ENCODE data around the gene CAPZA1.

DNA sequence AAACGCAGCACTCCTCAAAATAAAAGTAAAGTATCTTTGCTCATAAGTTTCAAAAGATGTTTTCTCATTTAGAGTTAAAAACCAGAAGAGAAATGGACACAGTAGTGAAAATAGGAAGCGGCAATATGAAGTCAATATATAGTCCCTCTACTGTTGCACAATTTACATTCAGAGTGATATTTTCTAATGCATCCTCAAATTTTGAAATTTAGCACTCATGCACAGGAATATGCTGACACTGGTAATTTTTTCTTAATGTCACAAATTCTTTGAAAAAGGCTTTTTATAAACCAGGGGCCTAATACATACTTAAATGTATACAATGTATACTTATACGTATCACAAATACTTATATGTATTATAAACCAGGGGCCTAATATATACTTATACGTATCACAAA is 20.2 kb upstream of the CAPZA1 start:
- no peak for TF ChIP-seq ZNF274 (IDR thresholded peaks at IDR 0.05; ENCODE audit: low read depth, low read length)
- TF ChIP-seq SUZ12 (IDR thresholded peaks at IDR 0.05; ENCODE audit: extremely low read depth, insufficient read depth, insufficient read length), result no peak
- no peak for TF ChIP-seq YY1 (IDR thresholded peaks at IDR 0.05; ENCODE audit: insufficient read depth, insufficient read length)
